Naive thymus-derived CD4-positive, alpha-beta T cell (primary cell): ENCODE data around the gene COL4A1. TPM values are rescaled to one million over a fixed set of nuclear protein-coding genes. Genes with fewer than 3 reads are reported as not detected.

Source experiments
- ATAC-seq: fragments of 150-1000 bp; cut with Tn5 transposase; 2 replicates; pipeline ENCODE4 v1.10.0; 2021; ENCODE audit warnings: mild to moderate bottlenecking, moderate library complexity
- CTCF ChIA-PET: fragments of 350-600 bp; sonication (Branson Sonifier 250); formaldehyde crosslinking; loops from one replicate; lab custom pipeline; 2021; ENCODE audit warnings: antibody characterized with exemption; lab: Charles Lee
- POLR2A ChIA-PET: fragments of 350-600 bp; sonication (Branson Sonifier 250); formaldehyde crosslinking; loops from one replicate; lab custom pipeline; 2021; ENCODE audit warnings: antibody characterized with exemption, inconsistent platforms; lab: Charles Lee
- DNase-seq, 9 donors: peaks; one replicate each; pipeline versions ENCODE4 v3.0.0 to v3.0.0-alpha.2; 2020 to 2022; ENCODE audit warnings: mixed read lengths in 1 of 9
- H3K27ac ChIP-seq: one replicate; pipeline ENCODE4 v1.7.0; 2013; ENCODE audit warnings: mild to moderate bottlenecking, low read depth, low read length, moderate library complexity
- H3K27me3 ChIP-seq, 2 donors: one replicate each; pipeline ENCODE4 v1.7.0; 2013; ENCODE audit warnings: low read length in 2 of 2, mild to moderate bottlenecking in 2 of 2, moderate library complexity in 2 of 2; ENCODE audit not compliant: control insufficient read depth in 2 of 2, insufficient read depth in 2 of 2
- H3K36me3 ChIP-seq, 3 experiments: 1 replicate in 2 of 3; 2 replicates in 1 of 3; pipeline ENCODE4 v1.7.0; 2013; ENCODE audit warnings: low read length in 3 of 3, mild to moderate bottlenecking in 3 of 3, moderate library complexity in 1 of 3; ENCODE audit not compliant: insufficient read depth in 3 of 3, control insufficient read depth in 2 of 3
- H3K4me1 ChIP-seq, 2 donors: one replicate each; pipeline ENCODE4 v1.7.0; 2013; ENCODE audit warnings: low read length in 2 of 2, mild to moderate bottlenecking in 2 of 2, moderate library complexity in 1 of 2; ENCODE audit not compliant: control insufficient read depth in 2 of 2, insufficient read depth in 2 of 2
- H3K4me3 ChIP-seq: 2 replicates; pipeline ENCODE4 v1.7.0; 2013; ENCODE audit warnings: mild to moderate bottlenecking, low read length
- H3K9me3 ChIP-seq, 3 experiments: 1 replicate in 2 of 3; 2 replicates in 1 of 3; pipeline ENCODE4 v1.7.0; 2013; ENCODE audit warnings: low read length in 3 of 3; ENCODE audit not compliant: control insufficient read depth in 2 of 3
- H3K27ac Mint-ChIP-seq, 9 donors: one replicate each; pipeline ENCODE4 v1.8.0; 2020 to 2022; ENCODE audit warnings: mixed read lengths in 9 of 9, mild to moderate bottlenecking in 8 of 9, moderate library complexity in 5 of 9, inconsistent platforms in 2 of 9
- H3K27me3 Mint-ChIP-seq, 5 donors: one replicate each; pipeline ENCODE4 v1.8.0; 2021 to 2022; ENCODE audit warnings: mixed read lengths in 5 of 5, mild to moderate bottlenecking in 1 of 5
- H3K36me3 Mint-ChIP-seq, 5 donors: one replicate each; pipeline ENCODE4 v1.8.0; 2020 to 2022; ENCODE audit warnings: mixed read lengths in 5 of 5, mild to moderate bottlenecking in 3 of 5, inconsistent platforms in 1 of 5
- H3K4me1 Mint-ChIP-seq, 7 donors: one replicate each; pipeline ENCODE4 v1.8.0; 2020 to 2022; ENCODE audit warnings: mixed read lengths in 7 of 7, mild to moderate bottlenecking in 3 of 7, inconsistent platforms in 1 of 7
- H3K4me3 Mint-ChIP-seq, 10 donors: one replicate each; pipeline ENCODE4 v1.8.0; 2020 to 2022; ENCODE audit warnings: mild to moderate bottlenecking in 10 of 10, mixed read lengths in 10 of 10, moderate library complexity in 6 of 10, inconsistent platforms in 2 of 10
- H3K9me3 Mint-ChIP-seq, 11 donors: one replicate each; pipeline ENCODE4 v1.8.0; 2020 to 2022; ENCODE audit warnings: mixed read lengths in 11 of 11, mild to moderate bottlenecking in 4 of 11, inconsistent platforms in 1 of 11, moderate library complexity in 1 of 11
- intact Hi-C, 2 donors: fragments of 100-400 bp; cut with micrococcal nuclease; formaldehyde crosslinking; loops; one replicate each; pipeline ENCODE4 v1.15.1; 2023
- polyA plus RNA-seq, 2 donors: library from polyadenylated mRNA; unstranded; fragments of 300-500 nt; fragmentation: Illumina TruSeq; gene quantifications; one replicate each; pipeline ENCODE4 v1.2.3, GENCODE V29; 2021
- total RNA-seq, 6 experiments: library from RNA in 5 of 6; stranded (reverse) in 5 of 6; gene quantifications; 1 replicate in 5 of 6; 2 replicates in 1 of 6; pipeline ENCODE4 v1.2.3 and lab custom pipeline; 2021 to 2026

COL4A1 gene
- total and polyA plus RNA-seq, 7 experiments from 2014 or later, result 0.24 TPM; not detected in 6

DNA sequence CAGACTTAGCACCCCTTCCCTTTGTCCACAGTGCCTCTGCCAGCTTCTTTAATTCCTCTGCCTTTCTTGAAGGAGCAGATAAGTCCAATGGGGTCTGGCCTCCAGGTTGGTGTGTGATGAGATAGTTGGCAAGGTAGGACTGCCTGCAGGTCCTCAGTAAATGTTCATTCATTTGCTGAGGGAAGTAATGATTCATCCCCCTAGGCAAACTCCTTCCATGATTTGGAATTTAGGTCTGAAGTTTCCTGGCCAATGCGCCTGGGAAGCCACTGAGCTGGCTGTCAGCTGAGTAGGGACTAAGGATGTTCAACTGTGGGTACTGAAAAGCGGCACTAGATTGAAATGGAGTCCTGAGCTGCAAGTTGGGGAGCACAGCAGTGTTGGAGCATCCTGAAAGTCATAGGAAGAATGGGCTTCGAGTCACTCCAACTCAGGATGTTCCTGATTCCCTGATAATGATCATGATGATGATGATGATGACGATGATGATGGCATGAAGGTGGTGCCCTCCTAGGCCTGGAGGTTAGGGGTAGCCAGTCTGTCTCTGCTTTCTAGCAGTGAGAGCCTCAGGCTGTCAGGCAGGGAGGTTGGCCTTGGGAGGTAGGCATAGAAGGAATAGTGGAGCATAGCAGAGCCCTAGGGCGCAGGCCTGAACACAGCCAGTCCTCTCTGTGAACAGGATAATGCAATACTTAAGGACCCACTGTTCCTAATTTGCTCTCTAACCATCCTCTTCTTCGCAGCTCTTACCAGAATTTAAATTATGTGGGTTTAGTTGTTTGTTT is 44.9 kb upstream of the COL4A1 start:
- Histone ChIP-seq H3K9me3 (no peaks in the 10 kb centered on the region), H3K27ac (no peak overlapping the region), H3K4me1 (no peaks in the 10 kb centered on the region), H3K4me3 (no peak overlapping the region), H3K27me3 (no peaks in the 10 kb centered on the region), H3K36me3 (no peaks in the 10 kb centered on the region)
- ChIA-PET CTCF (no interaction called here), POLR2A (no interaction called here)
- Mint-ChIP-seq H3K36me3 (no peaks in the 10 kb centered on the region), H3K4me1 (no peaks in the 10 kb centered on the region), H3K27ac (no peak overlapping the region), H3K4me3 (no peak overlapping the region), H3K27me3 (peaks cover 0 to 16% (median 4%) of the 10 kb centered on the region in 5 donors), H3K9me3 (peaks cover 0 to 2% (median 0%) of the 10 kb centered on the region in 11 donors)
- intact Hi-C loops, result no loop called here
- ATAC-seq, result no peak
- DNase-seq, result no peak

DNA sequence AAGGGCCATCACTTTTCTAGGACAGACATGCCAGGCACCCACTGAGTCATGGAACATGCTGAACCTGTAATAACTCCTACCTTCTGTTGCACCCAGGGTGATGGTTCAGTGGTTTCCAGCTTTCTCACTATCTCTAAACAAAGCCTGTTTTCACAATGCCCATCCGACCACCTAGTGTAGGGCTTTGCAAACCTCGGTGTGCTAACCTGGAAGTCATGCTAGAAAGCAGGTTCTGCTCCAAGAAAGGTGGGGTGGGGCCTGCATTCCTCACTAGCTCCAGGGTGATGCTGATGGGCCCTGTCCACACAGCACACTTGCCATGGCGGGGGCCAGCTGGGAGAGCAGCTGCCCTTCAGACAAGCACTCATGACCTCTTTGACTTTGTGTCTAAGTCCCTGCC is 43.6 kb upstream of the COL4A1 start:
- Histone ChIP-seq H3K36me3 (no peaks in the 10 kb centered on the region), H3K4me3 (no peak overlapping the region), H3K4me1 (no peaks in the 10 kb centered on the region), H3K9me3 (no peaks in the 10 kb centered on the region), H3K27ac (no peak overlapping the region), H3K27me3 (no peaks in the 10 kb centered on the region)
- Mint-ChIP-seq H3K36me3 (no peaks in the 10 kb centered on the region), H3K4me3 (no peak overlapping the region), H3K4me1 (no peaks in the 10 kb centered on the region), H3K27ac (no peak overlapping the region), H3K9me3 (no peaks in the 10 kb centered on the region), H3K27me3 (peaks cover 0 to 16% (median 4%) of the 10 kb centered on the region in 5 donors)
- no peak for DNase-seq
- ChIA-PET CTCF (no interaction called here), POLR2A (no interaction called here)
- no peak for ATAC-seq
- intact Hi-C loops, result no loop called here

DNA sequence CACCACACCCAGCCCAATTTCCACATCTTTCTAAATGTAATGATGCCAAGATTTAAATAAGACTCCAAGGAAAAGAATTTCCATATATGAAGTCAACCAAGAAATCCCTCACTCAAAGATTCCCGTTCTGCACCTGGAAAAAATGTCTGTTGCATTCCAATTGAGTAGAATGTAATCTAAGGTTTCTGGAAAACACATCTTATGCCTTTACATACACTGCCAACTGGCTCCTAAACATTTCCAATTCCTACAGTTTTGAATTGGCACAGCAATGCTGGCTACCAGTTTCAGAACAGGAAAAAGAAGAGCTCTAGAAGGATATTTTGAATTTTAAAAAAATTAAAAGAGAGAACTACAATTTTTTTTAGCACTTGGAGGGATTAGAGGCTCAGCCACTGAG is 43.1 kb upstream of the COL4A1 start:
- H3K4me1 Mint-ChIP-seq, result no peaks in the 10 kb centered on the region
- no peaks in the 10 kb centered on the region for H3K36me3 Mint-ChIP-seq
- peaks cover 0 to 16% (median 4%) of the 10 kb centered on the region in 5 donors for H3K27me3 Mint-ChIP-seq
- no peaks in the 10 kb centered on the region for H3K9me3 Mint-ChIP-seq
- intact Hi-C loops, result no loop called here
- no peaks in the 10 kb centered on the region for H3K27me3 ChIP-seq
- H3K4me1 ChIP-seq, result no peaks in the 10 kb centered on the region
- H3K4me3 ChIP-seq, result no peak overlapping the region
- POLR2A ChIA-PET, result no interaction called here
- no peak overlapping the region for H3K27ac Mint-ChIP-seq
- no peak overlapping the region for H3K27ac ChIP-seq
- H3K36me3 ChIP-seq, result no peaks in the 10 kb centered on the region
- ATAC-seq, result no peak
- no peaks in the 10 kb centered on the region for H3K9me3 ChIP-seq
- no peak overlapping the region for H3K4me3 Mint-ChIP-seq
- CTCF ChIA-PET, result no interaction called here
- no peak for DNase-seq

GRCh38 chr13:110349239-110349638 is 42.3 kb upstream of the COL4A1 start:
- POLR2A ChIA-PET, result no interaction called here
- H3K4me3 ChIP-seq, result no peak overlapping the region
- H3K4me1 ChIP-seq, result no peaks in the 10 kb centered on the region
- DNase-seq (no peak), ATAC-seq (no peak)
- Mint-ChIP-seq H3K27ac (no peak overlapping the region), H3K4me1 (no peaks in the 10 kb centered on the region), H3K36me3 (no peaks in the 10 kb centered on the region), H3K27me3 (peaks cover 0 to 17% (median 4%) of the 10 kb centered on the region in 5 donors), H3K4me3 (no peak overlapping the region), H3K9me3 (peaks cover 0 to 5% (median 0%) of the 10 kb centered on the region in 11 donors)
- H3K9me3 ChIP-seq, result no peaks in the 10 kb centered on the region
- CTCF ChIA-PET, result no interaction called here
- intact Hi-C loops, result no loop called here
- H3K36me3 ChIP-seq, result no peaks in the 10 kb centered on the region
- H3K27me3 ChIP-seq, result no peaks in the 10 kb centered on the region
- H3K27ac ChIP-seq, result no peak overlapping the region

- no peaks in the 10 kb centered on the region for H3K9me3 ChIP-seq
- ChIA-PET CTCF (no interaction called here), POLR2A (no interaction called here)
- no peak overlapping the region for H3K4me3 ChIP-seq
- intact Hi-C loops, result no loop called here
- H3K4me3 Mint-ChIP-seq, result no peak overlapping the region
- H3K36me3 ChIP-seq, result no peaks in the 10 kb centered on the region
- no peak for DNase-seq
- no peak overlapping the region for H3K27ac Mint-ChIP-seq
- peaks cover 0 to 5% (median 0%) of the 10 kb centered on the region in 11 donors for H3K9me3 Mint-ChIP-seq
- H3K4me1 Mint-ChIP-seq, result no peaks in the 10 kb centered on the region
- H3K4me1 ChIP-seq, result no peaks in the 10 kb centered on the region
- no peak overlapping the region for H3K27ac ChIP-seq
- no peaks in the 10 kb centered on the region for H3K36me3 Mint-ChIP-seq
- no peaks in the 10 kb centered on the region for H3K27me3 ChIP-seq
- H3K27me3 Mint-ChIP-seq, result peaks cover 0 to 19% (median 4%) of the 10 kb centered on the region in 5 donors
- ATAC-seq, result no peak
These were observed 41.5 kb upstream of the COL4A1 start for GRCh38 chr13:110348309-110349105.

- Histone ChIP-seq H3K27me3 (no peaks in the 10 kb centered on the region), H3K4me1 (no peaks in the 10 kb centered on the region), H3K36me3 (no peaks in the 10 kb centered on the region), H3K27ac (no peak overlapping the region), H3K4me3 (no peak overlapping the region), H3K9me3 (no peaks in the 10 kb centered on the region)
- intact Hi-C loops, result no loop called here
- no peak overlapping the region for H3K4me3 Mint-ChIP-seq
- H3K9me3 Mint-ChIP-seq, result peaks cover 0 to 5% (median 0%) of the 10 kb centered on the region in 11 donors
- no peak overlapping the region for H3K27ac Mint-ChIP-seq
- peaks cover 0 to 23% (median 0%) of the 10 kb centered on the region in 5 donors for H3K27me3 Mint-ChIP-seq
- DNase-seq (no peak), ATAC-seq (no peak)
- ChIA-PET CTCF (no interaction called here), POLR2A (no interaction called here)
- H3K36me3 Mint-ChIP-seq, result no peaks in the 10 kb centered on the region
- no peaks in the 10 kb centered on the region for H3K4me1 Mint-ChIP-seq
These were observed 40.8 kb upstream of the COL4A1 start for GRCh38 chr13:110347535-110348308.
